Breast epithelium (tissue), 4 donors: ENCODE results near the gene SMIM41. TPM values are rescaled to one million over a fixed set of nuclear protein-coding genes. Genes with fewer than 3 reads are reported as not detected.

ENCODE experiments used
- DNase-seq, 2 donors: peaks; one replicate each; pipeline ENCODE4 v3.0.0-alpha.2; 2019; ENCODE audit warnings: low spot score in 2 of 2
- H3K27ac ChIP-seq, 2 donors: fragments of 200-600 bp; sonication (generic) in 1 of 2; one replicate each; pipeline ENCODE4 v1.5.1; 2016 to 2019; ENCODE audit warnings: mild to moderate bottlenecking in 1 of 2
- H3K27me3 ChIP-seq, 2 donors: fragments of 200-600 bp; sonication (generic) in 1 of 2; one replicate each; pipeline versions ENCODE4 v1.5.1 to v1.6.0; 2017 to 2019; ENCODE audit warnings: control low read depth in 1 of 2, mild to moderate bottlenecking in 1 of 2
- H3K36me3 ChIP-seq: fragments of 200-600 bp; one replicate; pipeline ENCODE4 v1.5.1; 2019
- H3K4me1 ChIP-seq, 2 donors: fragments of 200-600 bp; sonication (generic); one replicate each; pipeline ENCODE4 v1.5.1; 2016 to 2019; ENCODE audit warnings: control low read depth in 1 of 2
- H3K4me3 ChIP-seq, 3 donors: fragments of 200-600 bp; sonication (generic); 1 replicate in 2 of 3; 2 replicates in 1 of 3; pipeline ENCODE4 v1.5.1; 2016 to 2019; ENCODE audit warnings: mild to moderate bottlenecking in 3 of 3, moderate library complexity in 2 of 3
- H3K9me3 ChIP-seq, 2 donors: fragments of 200-600 bp; sonication (generic) in 1 of 2; one replicate each; pipeline ENCODE4 v1.5.1; 2016 to 2019; ENCODE audit warnings: control low read depth in 1 of 2
- POLR2A ChIP-seq: fragments of 450-650 bp; IDR thresholded peaks from one replicate; pipeline ENCODE4 v1.6.1; 2016; ENCODE audit warnings: antibody characterized with exemption, mild to moderate bottlenecking, moderate library complexity
- POLR2AphosphoS5 ChIP-seq, 3 donors: sonication (generic); formaldehyde crosslinking; IDR thresholded peaks; one replicate each; pipeline ENCODE4 v1.6.1; 2017; ENCODE audit warnings: antibody characterized with exemption in 3 of 3
- intact Hi-C: fragments of 100-400 bp; cut with DNase I; formaldehyde crosslinking; loops from one replicate; pipeline ENCODE4 v1.15.1; 2023; ENCODE audit warnings: low total_unique reads
- total RNA-seq, 3 donors: library from RNA; depleted of rRNA; stranded (reverse); fragments of >200 nt; gene quantifications; one replicate each; pipeline ENCODE4 v1.1.0, GENCODE V29; 2016
- TF ChIP-seq, protein P1 (sequence below), 3 donors: fragments of 450-650 bp; IDR thresholded peaks; one replicate each; pipeline ENCODE4 v1.5.1; 2016 to 2017; ENCODE audit warnings: antibody characterized with exemption in 3 of 3, mild to moderate bottlenecking in 3 of 3, moderate library complexity in 3 of 3

SMIM41 gene
- total RNA-seq, 3 donors from 2014 or later, result 1.3 TPM; not detected in 2

GRCh38 chr12:52089491-52089890 lies 10.0 kb downstream of the SMIM41 start:
- Histone ChIP-seq H3K27me3 (no peaks in the 10 kb centered on the region), H3K9me3 (no peaks in the 10 kb centered on the region), H3K36me3 (no peaks in the 10 kb centered on the region), H3K4me1 (no peaks in the 10 kb centered on the region), H3K27ac (no peak overlapping the region), H3K4me3 (no peak overlapping the region)
- no peak for DNase-seq
- TF ChIP-seq, protein P1, sequence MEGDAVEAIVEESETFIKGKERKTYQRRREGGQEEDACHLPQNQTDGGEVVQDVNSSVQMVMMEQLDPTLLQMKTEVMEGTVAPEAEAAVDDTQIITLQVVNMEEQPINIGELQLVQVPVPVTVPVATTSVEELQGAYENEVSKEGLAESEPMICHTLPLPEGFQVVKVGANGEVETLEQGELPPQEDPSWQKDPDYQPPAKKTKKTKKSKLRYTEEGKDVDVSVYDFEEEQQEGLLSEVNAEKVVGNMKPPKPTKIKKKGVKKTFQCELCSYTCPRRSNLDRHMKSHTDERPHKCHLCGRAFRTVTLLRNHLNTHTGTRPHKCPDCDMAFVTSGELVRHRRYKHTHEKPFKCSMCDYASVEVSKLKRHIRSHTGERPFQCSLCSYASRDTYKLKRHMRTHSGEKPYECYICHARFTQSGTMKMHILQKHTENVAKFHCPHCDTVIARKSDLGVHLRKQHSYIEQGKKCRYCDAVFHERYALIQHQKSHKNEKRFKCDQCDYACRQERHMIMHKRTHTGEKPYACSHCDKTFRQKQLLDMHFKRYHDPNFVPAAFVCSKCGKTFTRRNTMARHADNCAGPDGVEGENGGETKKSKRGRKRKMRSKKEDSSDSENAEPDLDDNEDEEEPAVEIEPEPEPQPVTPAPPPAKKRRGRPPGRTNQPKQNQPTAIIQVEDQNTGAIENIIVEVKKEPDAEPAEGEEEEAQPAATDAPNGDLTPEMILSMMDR (IDR thresholded peaks at IDR 0.05), result no peak
- no peak for TF ChIP-seq POLR2A
- TF ChIP-seq POLR2AphosphoS5 (IDR thresholded peaks at IDR 0.05), result no peak
- intact Hi-C loops, result no loop called here

- Histone ChIP-seq H3K27me3 (no peaks in the 10 kb centered on the region), H3K4me1 (no peaks in the 10 kb centered on the region), H3K4me3 (no peak overlapping the region), H3K27ac (no peak overlapping the region), H3K9me3 (no peaks in the 10 kb centered on the region), H3K36me3 (no peaks in the 10 kb centered on the region)
- no peak for DNase-seq
- intact Hi-C loops, result no loop called here
- no peak for TF ChIP-seq POLR2A
- TF ChIP-seq, protein P1 (IDR thresholded peaks at IDR 0.05), result no peak
- TF ChIP-seq POLR2AphosphoS5 (IDR thresholded peaks at IDR 0.05), result no peak
These were observed 10.8 kb downstream of the SMIM41 start for GRCh38 chr12:52090291-52090690.

- no peak for TF ChIP-seq POLR2A
- TF ChIP-seq POLR2AphosphoS5 (IDR thresholded peaks at IDR 0.05), result no peak
- TF ChIP-seq, protein P1 (IDR thresholded peaks at IDR 0.05), result no peak
- Histone ChIP-seq H3K4me3 (no peak overlapping the region), H3K27ac (no peak overlapping the region), H3K36me3 (no peaks in the 10 kb centered on the region), H3K9me3 (no peaks in the 10 kb centered on the region), H3K27me3 (no peaks in the 10 kb centered on the region), H3K4me1 (no peaks in the 10 kb centered on the region)
- intact Hi-C loops, result no loop called here
- DNase-seq, result no peak
These were observed 11.6 kb downstream of the SMIM41 start for GRCh38 chr12:52091061-52091460.

GRCh38 chr12:52091869-52092268 lies 12.4 kb downstream of the SMIM41 start:
- no peaks in the 10 kb centered on the region for H3K9me3 ChIP-seq
- H3K27ac ChIP-seq, result no peak overlapping the region
- no peaks in the 10 kb centered on the region for H3K36me3 ChIP-seq
- H3K4me1 ChIP-seq, result no peaks in the 10 kb centered on the region
- intact Hi-C loops, result no loop called here
- TF ChIP-seq, protein P1 (IDR thresholded peaks at IDR 0.05), result no peak
- TF ChIP-seq POLR2A, result no peak
- TF ChIP-seq POLR2AphosphoS5 (IDR thresholded peaks at IDR 0.05), result no peak
- H3K4me3 ChIP-seq, result no peak overlapping the region
- no peak for DNase-seq
- H3K27me3 ChIP-seq, result peaks cover 0 to 2% of the 10 kb centered on the region in 2 donors

- Histone ChIP-seq H3K4me1 (no peaks in the 10 kb centered on the region), H3K27ac (no peak overlapping the region), H3K27me3 (peaks cover 0 to 3% of the 10 kb centered on the region in 2 donors), H3K9me3 (no peaks in the 10 kb centered on the region), H3K4me3 (no peak overlapping the region), H3K36me3 (no peaks in the 10 kb centered on the region)
- DNase-seq, result no peak
- intact Hi-C loops, result no loop called here
- TF ChIP-seq, protein P1 (IDR thresholded peaks at IDR 0.05), result no peak
- no peak for TF ChIP-seq POLR2A
- TF ChIP-seq POLR2AphosphoS5 (IDR thresholded peaks at IDR 0.05), result no peak
These were observed 13.8 kb downstream of the SMIM41 start for GRCh38 chr12:52093346-52093745.
